Fibroblast of skin of left quadriceps (primary cell): Measurements from ENCODE around the gene SCAMP5.

Experiments used
- DNase-seq, 2 experiments: peaks; one replicate each; pipeline ENCODE4 v3.0.0-alpha.2; 2013; ENCODE audit warnings: low read depth in 2 of 2

SCAMP5 gene

GRCh38 chr15:75069301-75069925 lies 74.0 kb downstream of the SCAMP5 start:
- no peak for DNase-seq

GRCh38 chr15:75070674-75071073 lies 75.3 kb downstream of the SCAMP5 start:
- no peak for DNase-seq
